Suprapubic skin (tissue), 3 donors: ENCODE measurements around the gene ELMOD2.

Experiments
- CTCF ChIP-seq, 2 donors: fragments of 200-600 bp in 1 of 2; fragments of 450-650 bp in 1 of 2; sonication (generic) in 1 of 2; IDR thresholded peaks; one replicate each; pipeline ENCODE4 v1.5.1; 2016 to 2019; ENCODE audit warnings: antibody characterized with exemption in 2 of 2, mild to moderate bottlenecking in 1 of 2, moderate library complexity in 1 of 2
- POLR2A ChIP-seq, 2 donors: fragments of 450-650 bp; IDR thresholded peaks; one replicate each; pipeline ENCODE4 v1.6.1; 2017; ENCODE audit warnings: antibody characterized with exemption in 2 of 2, mild to moderate bottlenecking in 2 of 2, moderate library complexity in 2 of 2

- TF ChIP-seq CTCF (IDR thresholded peaks at IDR 0.05) (no peak), POLR2A (IDR thresholded peaks at IDR 0.05) (no peak)
These were observed 19.7 kb upstream of the ELMOD2 start for GRCh38 chr4:140504261-140504660.
